Measurements from ENCODE around the gene TMEM175. TPM values are rescaled to one million over a fixed set of nuclear protein-coding genes. Genes with fewer than 3 reads are reported as not detected.

Gene TMEM175
- total and polyA plus RNA-seq, 8 donors, result 10.0 to 96.6 (median 16.4) TPM

- Histone ChIP-seq H3K36me3 (peaks cover 0 to 8% (median 0%) of the 10 kb centered on the region in 3 donors), H3K4me3 (no peak overlapping the region), H3K27ac (no peak overlapping the region), H3K9me3 (no peaks in the 10 kb centered on the region), H3K4me1 (peaks cover 10 to 17% (median 10%) of the 10 kb centered on the region in 3 donors), H3K27me3 (no peaks in the 10 kb centered on the region)
- TF ChIP-seq, protein P1, sequence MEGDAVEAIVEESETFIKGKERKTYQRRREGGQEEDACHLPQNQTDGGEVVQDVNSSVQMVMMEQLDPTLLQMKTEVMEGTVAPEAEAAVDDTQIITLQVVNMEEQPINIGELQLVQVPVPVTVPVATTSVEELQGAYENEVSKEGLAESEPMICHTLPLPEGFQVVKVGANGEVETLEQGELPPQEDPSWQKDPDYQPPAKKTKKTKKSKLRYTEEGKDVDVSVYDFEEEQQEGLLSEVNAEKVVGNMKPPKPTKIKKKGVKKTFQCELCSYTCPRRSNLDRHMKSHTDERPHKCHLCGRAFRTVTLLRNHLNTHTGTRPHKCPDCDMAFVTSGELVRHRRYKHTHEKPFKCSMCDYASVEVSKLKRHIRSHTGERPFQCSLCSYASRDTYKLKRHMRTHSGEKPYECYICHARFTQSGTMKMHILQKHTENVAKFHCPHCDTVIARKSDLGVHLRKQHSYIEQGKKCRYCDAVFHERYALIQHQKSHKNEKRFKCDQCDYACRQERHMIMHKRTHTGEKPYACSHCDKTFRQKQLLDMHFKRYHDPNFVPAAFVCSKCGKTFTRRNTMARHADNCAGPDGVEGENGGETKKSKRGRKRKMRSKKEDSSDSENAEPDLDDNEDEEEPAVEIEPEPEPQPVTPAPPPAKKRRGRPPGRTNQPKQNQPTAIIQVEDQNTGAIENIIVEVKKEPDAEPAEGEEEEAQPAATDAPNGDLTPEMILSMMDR (IDR thresholded peaks at IDR 0.05), result no peak
- FAIRE-seq, result no peak
- ATAC-seq, result no peak
- WGBS, 2 donors, result 84 to 85% methylated on average over 17 of the region's 17 CpGs
- DNase-seq, result peak in 1 of 6 donors; percentile 28
- intact Hi-C loops (cut with DNase I), result no loop called here
These were observed 38.7 kb downstream of the TMEM175 start for GRCh38 chr4:970854-971520.

DNA sequence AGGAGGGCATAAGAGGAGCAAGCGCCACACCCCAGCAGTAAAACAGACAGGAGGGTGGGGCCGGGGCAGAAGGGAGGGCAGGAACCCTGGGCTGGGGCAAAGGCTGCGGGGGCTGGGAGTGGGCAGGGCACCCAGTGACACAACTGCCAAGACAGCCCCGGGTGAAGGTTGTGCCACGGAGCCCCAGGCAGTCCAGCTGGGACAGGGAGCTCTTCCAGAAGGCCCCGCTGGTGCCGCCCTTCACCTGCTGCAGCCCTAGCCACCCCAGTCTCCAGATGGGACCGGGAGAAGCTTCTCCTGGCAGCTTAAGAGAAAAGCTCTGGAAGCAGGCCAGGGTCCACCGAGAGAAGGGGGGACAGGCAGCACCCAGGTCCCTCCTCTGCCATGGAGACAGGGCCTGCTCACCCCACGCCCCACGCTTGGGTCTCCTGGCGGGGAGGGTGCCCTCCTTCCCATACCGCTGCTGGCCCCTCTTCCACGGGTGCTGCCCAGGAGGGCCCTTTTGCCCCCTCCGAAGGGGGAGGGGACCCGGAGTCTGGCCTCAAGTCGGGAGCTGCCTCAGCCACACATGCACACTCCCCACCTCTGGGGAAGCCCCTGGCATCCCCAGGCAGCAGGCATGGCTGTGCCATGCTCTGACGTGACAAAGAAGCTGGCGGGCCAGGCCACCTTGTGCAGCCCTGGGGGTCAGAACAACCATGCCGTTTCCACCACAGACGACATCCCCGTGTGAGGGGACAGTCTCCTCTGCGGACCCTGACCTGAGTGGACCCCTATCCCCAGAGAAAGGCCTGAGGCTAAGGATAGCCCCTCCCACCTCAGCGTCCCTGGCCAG is 39.6 kb downstream of the TMEM175 start:
- intact Hi-C loops (cut with DNase I), result no loop called here
- no peak overlapping the region for H3K27ac ChIP-seq
- FAIRE-seq (no peak), DNase-seq (peak in 2 of 6 donors; percentile 46 to 72), ATAC-seq (peak in 1 of 4 donors; percentile 2)
- peaks cover 0 to under 1% (median 0%) of the 10 kb centered on the region in 3 donors for H3K36me3 ChIP-seq
- H3K27me3 ChIP-seq, result no peaks in the 10 kb centered on the region
- no peaks in the 10 kb centered on the region for H3K9me3 ChIP-seq
- TF ChIP-seq, protein P1 (IDR thresholded peaks at IDR 0.05), result no peak
- WGBS, 2 donors, result 50 to 52% methylated on average over 20 to 24 of the region's 24 CpGs
- H3K4me1 ChIP-seq, result peaks cover 10 to 17% (median 10%) of the 10 kb centered on the region in 3 donors
- peak overlapping the region in 2 of 4 donors; percentile 69 to 87 for H3K4me3 ChIP-seq

DNA sequence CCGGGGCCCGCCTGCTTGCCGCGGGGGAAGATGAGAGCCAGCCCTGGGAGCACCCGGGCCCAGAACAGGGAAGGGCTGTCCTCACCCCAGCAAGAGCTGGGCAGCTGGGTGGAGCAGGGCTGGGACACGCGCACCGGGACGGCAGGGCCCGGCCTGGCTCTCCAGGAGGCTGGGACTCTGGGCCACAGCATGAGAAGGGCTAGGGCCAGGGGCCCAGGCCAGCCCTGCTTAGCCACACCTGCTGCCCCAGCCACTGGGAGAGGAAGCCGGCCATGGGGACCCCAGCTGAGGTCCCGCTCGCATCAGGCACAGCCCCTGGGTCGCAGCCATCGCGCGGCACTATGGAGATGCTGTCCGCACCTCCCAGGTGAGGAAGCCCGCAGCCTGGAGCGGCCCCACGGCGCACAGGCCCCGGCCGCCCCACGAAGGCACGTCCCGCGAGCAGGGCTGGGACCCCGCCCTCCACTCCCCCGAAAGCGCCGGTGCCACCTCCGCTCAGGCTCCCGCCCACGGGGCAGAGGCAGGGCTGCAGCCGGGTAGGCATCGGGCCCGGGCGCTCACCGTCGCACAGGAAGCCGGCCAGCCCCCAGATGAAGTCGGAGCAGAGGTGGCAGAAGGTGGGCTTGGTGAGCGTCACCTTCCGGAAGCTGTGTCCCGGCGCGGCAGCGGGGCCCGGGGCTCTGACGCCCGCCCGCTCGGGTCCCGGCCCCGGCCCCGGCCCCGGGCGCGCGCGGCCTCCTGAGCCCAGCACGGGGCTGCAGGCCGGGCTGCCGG is 40.6 kb downstream of the TMEM175 start:
- intact Hi-C loops (cut with DNase I), result no loop called here
- FAIRE-seq (no peak), DNase-seq (peak in 3 of 6 donors; percentile 49 to 87 (median 70)), ATAC-seq (peak; percentile 15 to 26 (median 19))
- TF ChIP-seq, protein P1 (IDR thresholded peaks at IDR 0.05), result no peak
- Histone ChIP-seq H3K27ac (no peak overlapping the region), H3K27me3 (no peaks in the 10 kb centered on the region), H3K9me3 (no peaks in the 10 kb centered on the region), H3K36me3 (no peaks in the 10 kb centered on the region), H3K4me1 (peaks cover 10 to 17% (median 10%) of the 10 kb centered on the region in 3 donors), H3K4me3 (peak overlapping the region; percentile 57 to 87 (median 72))
- 1% methylated on average over 52 to 65 of the region's 65 CpGs for WGBS, 2 donors

GRCh38 chr4:973431-974397 is 41.5 kb downstream of the TMEM175 start, which contains the start of gene DGKQ:
Gene DGKQ, minus strand, starts transcription at chr4:973569. Its CDS starts 87 bp downstream, at chr4:973482.
- DNase-seq (peak; percentile 77 to 95 (median 91)), FAIRE-seq (no peak), ATAC-seq (peak; percentile 94 to 98 (median 96))
- peak within 1 kb of the TSS; percentile 57 to 87 (median 72) for H3K4me3 ChIP-seq
- TF ChIP-seq, protein P1 (IDR thresholded peaks at IDR 0.05), result no peak
- intact Hi-C loops (cut with DNase I), result no loop called here
- H3K27me3 ChIP-seq, result no peaks in the 10 kb centered on the region
- 25 to 31% methylated on average over 74 to 123 of the region's 123 CpGs for WGBS, 2 donors
- no peak within 1 kb of the TSS for H3K27ac ChIP-seq
- H3K36me3 ChIP-seq, result no peaks in the 10 kb centered on the region
- H3K4me1 ChIP-seq, result peaks cover 10 to 17% (median 10%) of the 10 kb centered on the region in 3 donors
- H3K9me3 ChIP-seq, result no peaks in the 10 kb centered on the region

Data from pancreas (tissue), 10 donors.